Measurements from ENCODE around the gene NR6A1.

The NR6A1 gene

GRCh38 chr9:124781967-124782660 lies 11.0 kb upstream of the NR6A1 start:
- H3K9me3 ChIP-seq (ENCODE audit: control insufficient read depth, insufficient read depth, low read depth, low read length): no peaks in the 10 kb centered on the region
- peaks cover 7% of the 10 kb centered on the region; the same call in 1 of the 2 replicates for H3K27me3 ChIP-seq (ENCODE audit: control insufficient read depth, insufficient read depth, low read length)
- no peak overlapping the region for H3K27ac ChIP-seq (ENCODE audit: low read depth, low read length)
- peaks cover 27% of the 10 kb centered on the region for H3K4me1 ChIP-seq (ENCODE audit: control insufficient read depth, insufficient read depth, low read length)
- H3K4me3 ChIP-seq (ENCODE audit: low read depth, low read length): no peak overlapping the region
- H3K9ac ChIP-seq (ENCODE audit: low read length): no peak overlapping the region
- no peaks in the 10 kb centered on the region for H3K36me3 ChIP-seq (ENCODE audit: control insufficient read depth, insufficient read depth, low read length)

GRCh38 chr9:124780757-124781151 lies 9.6 kb upstream of the NR6A1 start:
- Histone ChIP-seq H3K4me1 (ENCODE audit: control insufficient read depth, insufficient read depth, low read length) (peaks cover 27% of the 10 kb centered on the region), H3K9me3 (ENCODE audit: control insufficient read depth, insufficient read depth, low read depth, low read length) (no peaks in the 10 kb centered on the region), H3K36me3 (ENCODE audit: control insufficient read depth, insufficient read depth, low read length) (no peaks in the 10 kb centered on the region), H3K27me3 (ENCODE audit: control insufficient read depth, insufficient read depth, low read length) (peaks cover 20% of the 10 kb centered on the region), H3K9ac (ENCODE audit: low read length) (no peak overlapping the region), H3K4me3 (ENCODE audit: low read depth, low read length) (no peak overlapping the region), H3K27ac (ENCODE audit: low read depth, low read length) (no peak overlapping the region)

- Histone ChIP-seq H3K4me3 (ENCODE audit: low read depth, low read length) (no peak overlapping the region), H3K36me3 (ENCODE audit: control insufficient read depth, insufficient read depth, low read length) (no peaks in the 10 kb centered on the region), H3K4me1 (ENCODE audit: control insufficient read depth, insufficient read depth, low read length) (peaks cover 27% of the 10 kb centered on the region), H3K9ac (ENCODE audit: low read length) (peak overlapping the region; percentile 43), H3K9me3 (ENCODE audit: control insufficient read depth, insufficient read depth, low read depth, low read length) (no peaks in the 10 kb centered on the region), H3K27me3 (ENCODE audit: control insufficient read depth, insufficient read depth, low read length) (peaks cover 20% of the 10 kb centered on the region), H3K27ac (ENCODE audit: low read depth, low read length) (peak overlapping the region; percentile 32; the same call in 1 of the 2 replicates)
Observed at GRCh38 chr9:124780060-124780756, 9.1 kb upstream of the NR6A1 start.

GRCh38 chr9:124779368-124780059 lies 8.4 kb upstream of the NR6A1 start:
- H3K36me3 ChIP-seq (ENCODE audit: control insufficient read depth, insufficient read depth, low read length): no peaks in the 10 kb centered on the region
- peaks cover 27% of the 10 kb centered on the region for H3K4me1 ChIP-seq (ENCODE audit: control insufficient read depth, insufficient read depth, low read length)
- peak overlapping the region; percentile 32; the same call in 1 of the 2 replicates for H3K27ac ChIP-seq (ENCODE audit: low read depth, low read length)
- peaks cover 20% of the 10 kb centered on the region for H3K27me3 ChIP-seq (ENCODE audit: control insufficient read depth, insufficient read depth, low read length)
- H3K9ac ChIP-seq (ENCODE audit: low read length): peak overlapping the region; percentile 43
- no peak overlapping the region for H3K4me3 ChIP-seq (ENCODE audit: low read depth, low read length)
- H3K9me3 ChIP-seq (ENCODE audit: control insufficient read depth, insufficient read depth, low read depth, low read length): no peaks in the 10 kb centered on the region

GRCh38 chr9:124778575-124779367 lies 7.7 kb upstream of the NR6A1 start:
- H3K4me3 ChIP-seq (ENCODE audit: low read depth, low read length): no peak overlapping the region
- H3K27me3 ChIP-seq (ENCODE audit: control insufficient read depth, insufficient read depth, low read length): peaks cover 20% of the 10 kb centered on the region
- H3K4me1 ChIP-seq (ENCODE audit: control insufficient read depth, insufficient read depth, low read length): peaks cover 27% of the 10 kb centered on the region
- H3K27ac ChIP-seq (ENCODE audit: low read depth, low read length): no peak overlapping the region; the same call in 1 of the 2 replicates
- H3K36me3 ChIP-seq (ENCODE audit: control insufficient read depth, insufficient read depth, low read length): no peaks in the 10 kb centered on the region
- no peaks in the 10 kb centered on the region for H3K9me3 ChIP-seq (ENCODE audit: control insufficient read depth, insufficient read depth, low read depth, low read length)
- peak overlapping the region; percentile 8 for H3K9ac ChIP-seq (ENCODE audit: low read length)

- peaks cover 26% of the 10 kb centered on the region for H3K27me3 ChIP-seq (ENCODE audit: control insufficient read depth, insufficient read depth, low read length)
- peaks cover 26% of the 10 kb centered on the region for H3K4me1 ChIP-seq (ENCODE audit: control insufficient read depth, insufficient read depth, low read length)
- H3K4me3 ChIP-seq (ENCODE audit: low read depth, low read length): peak within 1 kb of the TSS; percentile 78
- H3K9me3 ChIP-seq (ENCODE audit: control insufficient read depth, insufficient read depth, low read depth, low read length): no peaks in the 10 kb centered on the region
- no peaks in the 10 kb centered on the region for H3K36me3 ChIP-seq (ENCODE audit: control insufficient read depth, insufficient read depth, low read length)
- no peak within 1 kb of the TSS for H3K27ac ChIP-seq (ENCODE audit: low read depth, low read length)
- H3K9ac ChIP-seq (ENCODE audit: low read length): peak within 1 kb of the TSS; percentile 67
Observed at GRCh38 chr9:124776954-124777648, 6.0 kb upstream of the NR6A1 start, which contains the start of gene OLFML2A. Gene OLFML2A (plus strand): TSS chr9:124777133. CDS start chr9:124777271, 138 bp downstream.

- H3K4me3 ChIP-seq (ENCODE audit: low read depth, low read length): peak overlapping the region; percentile 78
- H3K27me3 ChIP-seq (ENCODE audit: control insufficient read depth, insufficient read depth, low read length): peaks cover 26% of the 10 kb centered on the region
- no peak overlapping the region for H3K27ac ChIP-seq (ENCODE audit: low read depth, low read length)
- H3K9ac ChIP-seq (ENCODE audit: low read length): no peak overlapping the region
- H3K4me1 ChIP-seq (ENCODE audit: control insufficient read depth, insufficient read depth, low read length): peaks cover 26% of the 10 kb centered on the region
- H3K9me3 ChIP-seq (ENCODE audit: control insufficient read depth, insufficient read depth, low read depth, low read length): no peaks in the 10 kb centered on the region
- no peaks in the 10 kb centered on the region for H3K36me3 ChIP-seq (ENCODE audit: control insufficient read depth, insufficient read depth, low read length)
Observed at GRCh38 chr9:124776618-124776953, 5.5 kb upstream of the NR6A1 start.

- no peak overlapping the region for H3K4me3 ChIP-seq (ENCODE audit: low read depth, low read length)
- no peak overlapping the region for H3K27ac ChIP-seq (ENCODE audit: low read depth, low read length)
- no peaks in the 10 kb centered on the region for H3K36me3 ChIP-seq (ENCODE audit: control insufficient read depth, insufficient read depth, low read length)
- H3K27me3 ChIP-seq (ENCODE audit: control insufficient read depth, insufficient read depth, low read length): peaks cover 26% of the 10 kb centered on the region
- H3K9me3 ChIP-seq (ENCODE audit: control insufficient read depth, insufficient read depth, low read depth, low read length): no peaks in the 10 kb centered on the region
- no peak overlapping the region for H3K9ac ChIP-seq (ENCODE audit: low read length)
- H3K4me1 ChIP-seq (ENCODE audit: control insufficient read depth, insufficient read depth, low read length): peaks cover 13% of the 10 kb centered on the region
Observed at GRCh38 chr9:124774129-124774978, 3.2 kb upstream of the NR6A1 start.

- H3K36me3 ChIP-seq (ENCODE audit: control insufficient read depth, insufficient read depth, low read length): no peaks in the 10 kb centered on the region
- no peak overlapping the region for H3K4me3 ChIP-seq (ENCODE audit: low read depth, low read length)
- H3K9me3 ChIP-seq (ENCODE audit: control insufficient read depth, insufficient read depth, low read depth, low read length): no peaks in the 10 kb centered on the region
- H3K4me1 ChIP-seq (ENCODE audit: control insufficient read depth, insufficient read depth, low read length): peaks cover 14% of the 10 kb centered on the region
- H3K27ac ChIP-seq (ENCODE audit: low read depth, low read length): no peak overlapping the region
- peaks cover 33% of the 10 kb centered on the region for H3K27me3 ChIP-seq (ENCODE audit: control insufficient read depth, insufficient read depth, low read length)
- H3K9ac ChIP-seq (ENCODE audit: low read length): no peak overlapping the region
Observed at GRCh38 chr9:124773473-124774128, 2.5 kb upstream of the NR6A1 start.
